H1 (cell line): ENCODE data around the gene NCK2. TPM values are rescaled to one million over a fixed set of nuclear protein-coding genes. Genes with fewer than 3 reads are reported as not detected.
A peak's percentile ranks its signal among the peaks of the same experiment; 100 is the strongest.

Experiments
- CTCF ChIA-PET: fragments of 300-600 bp; sonication (Branson Sonifier 250); formaldehyde crosslinking; loops from one replicate; lab custom pipeline; 2021; ENCODE audit not compliant: partially characterized antibody; lab: Charles Lee
- POLR2A ChIA-PET: fragments of 300-600 bp; sonication (Branson Sonifier 250); formaldehyde crosslinking; loops from one replicate; lab custom pipeline; 2021; ENCODE audit warnings: inconsistent platforms; ENCODE audit not compliant: partially characterized antibody; lab: Charles Lee
- DNase-seq, 2 experiments: peaks; one replicate each; pipeline versions ENCODE4 v3.0.0 to v3.0.0-alpha.2; 2010 to 2022; ENCODE audit warnings: low spot score in 2 of 2, low read depth in 1 of 2, mixed read lengths in 1 of 2
- FAIRE-seq: peaks from 2 replicates; lab custom pipeline; 2011; peaks lifted over from hg19 to GRCh38; lab: Jason Lieb, UNC
- H2AFZ ChIP-seq: 2 replicates; pipeline ENCODE4 v1.8.1; 2012; ENCODE audit warnings: low read length, inconsistent platforms
- H2AK5ac ChIP-seq: 2 replicates; pipeline ENCODE4 v1.6.1; 2013; ENCODE audit warnings: low read depth, low read length
- H2BK120ac ChIP-seq: replicated peaks from 2 replicates; pipeline ENCODE3; 2013; ENCODE audit warnings: low read depth, low read length, inconsistent platforms
- H2BK12ac ChIP-seq: 2 replicates; pipeline ENCODE4 v1.6.1; 2013; ENCODE audit warnings: low read depth, low read length
- H2BK15ac ChIP-seq: 2 replicates; pipeline ENCODE4 v1.6.1; 2013; ENCODE audit warnings: low read length
- H2BK20ac ChIP-seq: 2 replicates; pipeline ENCODE4 v1.6.1; 2013; ENCODE audit warnings: low read length
- H2BK5ac ChIP-seq: 2 replicates; pipeline ENCODE4 v1.6.1; 2013; ENCODE audit warnings: low read depth, low read length
- H3K14ac ChIP-seq: 2 replicates; pipeline ENCODE4 v1.6.1; 2013; ENCODE audit warnings: inconsistent platforms; ENCODE audit not compliant: insufficient read length
- H3K18ac ChIP-seq: 2 replicates; pipeline ENCODE4 v1.6.1; 2013; ENCODE audit warnings: low read length; ENCODE audit errors: extremely low read depth
- H3K23ac ChIP-seq: 2 replicates; pipeline ENCODE4 v1.6.1; 2013; ENCODE audit warnings: inconsistent platforms; ENCODE audit not compliant: insufficient read length
- H3K23me2 ChIP-seq: 2 replicates; pipeline ENCODE4 v1.6.1; 2013; ENCODE audit warnings: low read depth, low read length
- H3K27ac ChIP-seq: 2 replicates; pipeline ENCODE4 v1.6.1; 2011; ENCODE audit warnings: low read depth, low read length, inconsistent platforms
- H3K27me3 ChIP-seq, 4 experiments: replicated peaks in 1 of 4; 1 replicate in 1 of 4; 2 replicates in 3 of 4; pipeline versions ENCODE4 v1.6.1 to v1.8.1; 2011 to 2013; ENCODE audit warnings: low read length in 3 of 4, mild to moderate bottlenecking in 3 of 4, inconsistent platforms in 2 of 4, mixed read lengths in 2 of 4, moderate library complexity in 1 of 4; ENCODE audit not compliant: control insufficient read depth in 3 of 4, insufficient read depth in 3 of 4; ENCODE audit errors: extremely low read depth in 1 of 4
- H3K36me3 ChIP-seq, 4 experiments: 2 replicates each; pipeline versions ENCODE4 v1.6.1 to v1.8.1; 2011 to 2013; ENCODE audit warnings: mild to moderate bottlenecking in 4 of 4, low read length in 3 of 4, moderate library complexity in 2 of 4, control low read depth in 1 of 4, inconsistent platforms in 1 of 4; ENCODE audit not compliant: insufficient read depth in 4 of 4, control insufficient read depth in 2 of 4
- H3K4ac ChIP-seq: replicated peaks from 2 replicates; pipeline ENCODE3; 2013; ENCODE audit warnings: low read length, low read depth, mixed read lengths, inconsistent platforms; ENCODE audit not compliant: insufficient read length
- H3K4me1 ChIP-seq, 4 experiments: replicated peaks in 1 of 4; 1 replicate in 1 of 4; 2 replicates in 3 of 4; pipeline versions ENCODE4 v1.6.1 to v1.8.1; 2011 to 2013; ENCODE audit warnings: low read length in 3 of 4, inconsistent platforms in 2 of 4, mixed read lengths in 1 of 4; ENCODE audit not compliant: insufficient read depth in 4 of 4, control insufficient read depth in 3 of 4
- H3K4me2 ChIP-seq, 2 experiments: 2 replicates each; pipeline versions ENCODE4 v1.6.1 to v1.8.1; 2011 to 2013; ENCODE audit warnings: low read depth in 2 of 2, low read length in 2 of 2, control low read depth in 1 of 2, inconsistent platforms in 1 of 2, mild to moderate bottlenecking in 1 of 2; ENCODE audit not compliant: insufficient read depth in 1 of 2
- H3K4me3 ChIP-seq, 4 experiments: fragments of 200-600, 300-600 bp in 1 of 4; sonication (generic), shearing (Covaris generic), sonication (Bioruptor Twin) in 1 of 4; 2 replicates each; pipeline versions ENCODE4 v1.5.1 to v1.8.1; 2011 to 2016; ENCODE audit warnings: low read length in 4 of 4, low read depth in 3 of 4, control low read depth in 2 of 4, inconsistent platforms in 2 of 4, mild to moderate bottlenecking in 2 of 4, mixed read lengths in 1 of 4, moderate library complexity in 1 of 4; ENCODE audit not compliant: insufficient read depth in 2 of 4; ENCODE audit errors: extremely low read depth in 1 of 4
- H3K56ac ChIP-seq: replicated peaks from 2 replicates; pipeline ENCODE3; 2013; ENCODE audit warnings: low read depth, mild to moderate bottlenecking, mixed read lengths, low read length, inconsistent platforms; ENCODE audit not compliant: insufficient read length
- H3K79me1 ChIP-seq: 2 replicates; pipeline ENCODE4 v1.6.1; 2013; ENCODE audit warnings: low read depth, low read length, control low read depth
- H3K79me2 ChIP-seq, 2 experiments: 2 replicates each; pipeline versions ENCODE4 v1.6.1 to v1.8.1; 2012 to 2013; ENCODE audit warnings: low read length in 2 of 2, mild to moderate bottlenecking in 2 of 2, inconsistent platforms in 1 of 2; ENCODE audit not compliant: insufficient read depth in 2 of 2, control insufficient read depth in 1 of 2
- H3K9ac ChIP-seq, 4 experiments: replicated peaks in 1 of 4; 1 replicate in 1 of 4; 2 replicates in 3 of 4; pipeline versions ENCODE4 v1.6.1 to v1.8.1; 2011 to 2013; ENCODE audit warnings: low read depth in 3 of 4, low read length in 3 of 4, control low read depth in 2 of 4, mild to moderate bottlenecking in 2 of 4, moderate library complexity in 2 of 4, inconsistent platforms in 1 of 4; ENCODE audit errors: extremely low read depth in 1 of 4
- H3K9me3 ChIP-seq, 2 experiments: 2 replicates each; pipeline versions ENCODE4 v1.6.1 to v1.8.1; 2012 to 2013; ENCODE audit warnings: mild to moderate bottlenecking in 2 of 2, moderate library complexity in 2 of 2, control low read depth in 1 of 2, inconsistent platforms in 1 of 2, low read depth in 1 of 2, low read length in 1 of 2, mixed read lengths in 1 of 2; ENCODE audit not compliant: insufficient read depth in 2 of 2
- H4K20me1 ChIP-seq, 2 experiments: replicated peaks in 1 of 2; 2 replicates each; pipeline versions ENCODE3 to v1.8.1; 2011 to 2013; ENCODE audit warnings: inconsistent platforms in 2 of 2, low read length in 2 of 2, mild to moderate bottlenecking in 1 of 2; ENCODE audit not compliant: insufficient read depth in 2 of 2, control insufficient read depth in 1 of 2
- H4K5ac ChIP-seq: 2 replicates; pipeline ENCODE4 v1.6.1; 2013; ENCODE audit warnings: low read length, low read depth, mixed read lengths, inconsistent platforms; ENCODE audit not compliant: insufficient read length
- H4K8ac ChIP-seq: 2 replicates; pipeline ENCODE4 v1.8.0; 2013; ENCODE audit warnings: mild to moderate bottlenecking, moderate library complexity, low read length, inconsistent platforms; ENCODE audit not compliant: insufficient read depth; ENCODE audit errors: extremely low read depth
- H4K91ac ChIP-seq: replicated peaks from 2 replicates; pipeline ENCODE3; 2013; ENCODE audit warnings: low read length, mixed read lengths, inconsistent platforms; ENCODE audit not compliant: insufficient read length
- ASH2L ChIP-seq: fragments of 200-600, 300-600 bp; sonication (generic); IDR thresholded peaks from one replicate; pipeline ENCODE4 v1.7.1; 2017; ENCODE audit warnings: low read length
- BACH1 ChIP-seq: IDR thresholded peaks from 2 replicates; pipeline ENCODE4 v1.6.1; 2012; ENCODE audit warnings: low read length, improper control_type of control experiment
- CBX8 ChIP-seq: fragments of 300-800, 300-1000 bp; sonication (generic); IDR thresholded peaks from 2 replicates; pipeline ENCODE4 v1.7.1; 2016; ENCODE audit warnings: low read depth, low read length, borderline replicate concordance
- FOSL1 ChIP-seq: IDR thresholded peaks from 2 replicates; pipeline ENCODE4 v1.6.1; 2011; ENCODE audit warnings: mild to moderate bottlenecking, low read depth, low read length, moderate library complexity; ENCODE audit not compliant: insufficient read depth
- GTF2F1 ChIP-seq: IDR thresholded peaks from 2 replicates; pipeline ENCODE4 v1.6.1; 2012; ENCODE audit warnings: low read depth, low read length, improper control_type of control experiment, borderline replicate concordance
- JUN ChIP-seq: IDR thresholded peaks from 2 replicates; pipeline ENCODE4 v1.6.1; 2011; ENCODE audit warnings: low read depth, mild to moderate bottlenecking, improper control_type of control experiment, low read length
- KDM1A ChIP-seq: fragments of 200-600, 300-600 bp; sonication (generic); IDR thresholded peaks from 2 replicates; pipeline ENCODE4 v1.7.1; 2016; ENCODE audit warnings: mild to moderate bottlenecking, low read length, borderline replicate concordance
- POLR2A ChIP-seq, 2 experiments: IDR thresholded peaks; 1 replicate in 1 of 2; 2 replicates in 1 of 2; pipeline ENCODE4 v1.6.1; 2011; ENCODE audit warnings: low read depth in 2 of 2, low read length in 2 of 2, mild to moderate bottlenecking in 2 of 2; ENCODE audit errors: control extremely low read depth in 1 of 2
- POU5F1 ChIP-seq: IDR thresholded peaks from 2 replicates; pipeline ENCODE4 v1.6.1; 2011; ENCODE audit warnings: low read depth, mild to moderate bottlenecking, low read length, moderate library complexity
- RAD21 ChIP-seq, 2 experiments: IDR thresholded peaks in 1 of 2; conservative IDR thresholded peaks in 1 of 2; 2 replicates each; pipeline ENCODE4 v1.6.1; 2011; ENCODE audit warnings: low read depth in 2 of 2, low read length in 2 of 2, improper control_type of control experiment in 1 of 2, inconsistent platforms in 1 of 2, mild to moderate bottlenecking in 1 of 2, moderate library complexity in 1 of 2
- SIX5 ChIP-seq: IDR thresholded peaks from 2 replicates; pipeline ENCODE4 v1.6.1; 2011; ENCODE audit warnings: mild to moderate bottlenecking, low read depth, low read length
- TBP ChIP-seq: IDR thresholded peaks from 2 replicates; pipeline ENCODE4 v1.6.1; 2011; ENCODE audit warnings: low read depth, low read length, improper control_type of control experiment
- WGBS, 2 experiments: shearing (Covaris generic) in 1 of 2; methylation state at CpG; one replicate each; pipeline versions ENCODE4 v1.1.6 to v1.1.7; 2013 to 2015; ENCODE audit warnings: low lambda C conversion rate in 2 of 2, mixed read lengths in 2 of 2, inconsistent platforms in 1 of 2, low coverage in 1 of 2, missing lambda C conversion rate in 1 of 2; ENCODE audit not compliant: insufficient replicate concordance in 2 of 2, insufficient coverage in 1 of 2, insufficient read length in 1 of 2; ENCODE audit errors: extremely low coverage in 1 of 2, missing lambda C conversion rate in 1 of 2; 5-methylcytosine and 5-hydroxymethylcytosine counted together
- polyA plus RNA-seq, 7 experiments: library from polyadenylated mRNA; depleted of rRNA in 3 of 7; stranded (reverse) in 5 of 7; unstranded in 2 of 7; fragments of >200 nt in 5 of 7; fragments of 200-250 nt in 2 of 7; gene quantifications; 1 replicate in 5 of 7; 2 replicates in 1 of 7; 4 replicates in 1 of 7; pipeline versions ENCODE4 v1.2.1 to v1.2.3, GENCODE V29; 2011 to 2013; ENCODE audit warnings: missing spikeins in 2 of 7, mixed read lengths in 2 of 7
- total RNA-seq: library from RNA; stranded (reverse); fragmentation: NEBNext Ultra II Directional; extraction: Animal tissue kit (Norgen Biotek cat#: 25700); gene quantifications from 2 replicates; pipeline ENCODE4 v1.2.1, GENCODE V29; 2021
- TF ChIP-seq, protein P1 (sequence below): IDR thresholded peaks from 2 replicates; pipeline ENCODE4 v1.6.1; 2012; ENCODE audit warnings: inconsistent platforms

Gene NCK2
- total and polyA plus RNA-seq, 2 of the 8 experiments (the other 6 are each of a cell fraction or from before 2014, with no cell fraction given) = 30.3 to 65.7 TPM

DNA sequence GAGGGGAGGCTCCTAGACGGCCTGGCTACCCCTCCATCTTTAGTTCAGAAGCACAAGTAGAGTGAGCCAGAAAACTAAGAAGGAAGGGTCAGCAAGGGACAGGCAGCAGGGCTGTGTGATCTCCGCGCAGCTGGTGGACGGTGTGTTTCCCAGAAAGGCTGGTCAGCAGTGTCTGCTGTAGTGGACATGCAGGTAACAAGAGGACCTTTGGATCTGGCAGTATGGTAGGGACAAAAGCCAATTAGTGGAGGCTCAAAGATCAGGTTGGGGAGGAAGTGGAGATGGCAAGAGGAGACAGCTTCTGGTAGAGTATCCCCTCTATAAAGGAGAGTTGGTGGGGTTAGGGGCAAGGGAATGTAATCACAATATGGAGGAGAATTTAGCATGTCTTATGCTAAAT lies 95.1 kb downstream of the NCK2 start:
- H3K18ac ChIP-seq = peak overlapping the region; percentile 25; the same call in 1 of the 2 replicates
- FAIRE-seq = no peak
- no peak overlapping the region; the same call in 1 of the 2 replicates for H2BK15ac ChIP-seq
- no peak for DNase-seq
- no peak overlapping the region for H3K4ac ChIP-seq
- H3K9ac ChIP-seq = no peak overlapping the region
- H3K79me1 ChIP-seq = peaks cover 14% of the 10 kb centered on the region
- no peak overlapping the region for H2AFZ ChIP-seq
- no peak overlapping the region for H3K27ac ChIP-seq
- H4K91ac ChIP-seq = no peak overlapping the region
- peaks cover 5 to 7% of the 10 kb centered on the region in 2 experiments for H4K20me1 ChIP-seq
- no peak overlapping the region for H2BK20ac ChIP-seq
- TF ChIP-seq SIX5 (no peak), CBX8 (no peak), TBP (no peak), JUN (no peak), FOSL1 (no peak), GTF2F1 (no peak), KDM1A (no peak), POLR2A (IDR thresholded peaks at IDR 0.05; ENCODE audit: control extremely low read depth in 1 of 2, low read depth in 2 of 2, low read length in 2 of 2) (no peak), RAD21 (IDR thresholded peaks at IDR 0.05 in 1 of 2, conservative IDR thresholded peaks at IDR 0.05 in 1 of 2; ENCODE audit: low read depth in 2 of 2, low read length in 2 of 2) (no peak), ASH2L (no peak), POU5F1 (no peak), BACH1 (no peak)
- TF ChIP-seq, protein P1, sequence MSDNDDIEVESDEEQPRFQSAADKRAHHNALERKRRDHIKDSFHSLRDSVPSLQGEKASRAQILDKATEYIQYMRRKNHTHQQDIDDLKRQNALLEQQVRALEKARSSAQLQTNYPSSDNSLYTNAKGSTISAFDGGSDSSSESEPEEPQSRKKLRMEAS = no peak
- TF ChIP-seq, all 59 proteins: peak for 0
- H3K9me3 ChIP-seq = no peaks in the 10 kb centered on the region; a peak in 1 of 4 replicates
- H2AK5ac ChIP-seq = 0 out of 2 replicates have a peak overlapping the region, but pooled peaks have one; percentile 4
- H3K4me3 ChIP-seq = no peak overlapping the region
- POLR2A ChIA-PET = no interaction called here
- H3K79me2 ChIP-seq = peaks cover 5 to 72% of the 10 kb centered on the region in 2 experiments; a peak in 3 of 4 replicates
- H2BK12ac ChIP-seq = peak overlapping the region; percentile 85
- no peak overlapping the region for H3K4me2 ChIP-seq
- peaks cover 2% of the 10 kb centered on the region; the same call in 1 of the 2 replicates for H3K23me2 ChIP-seq
- H4K5ac ChIP-seq = no peak overlapping the region
- H2BK120ac ChIP-seq = no peak overlapping the region
- no peak overlapping the region for H3K23ac ChIP-seq
- no peak overlapping the region for H3K14ac ChIP-seq
- no peaks in the 10 kb centered on the region for H3K27me3 ChIP-seq
- CTCF ChIA-PET = no interaction called here
- WGBS, 2 experiments = 85% methylated on average over 4 of the region's 4 CpGs; no CpG with 5 or more reads in 1 of the 2 experiments
- no peak overlapping the region for H4K8ac ChIP-seq
- H3K56ac ChIP-seq = no peak overlapping the region
- peak overlapping the region; percentile 32 for H2BK5ac ChIP-seq
- no peaks in the 10 kb centered on the region for H3K36me3 ChIP-seq
- peaks cover 1 to 25% (median 7%) of the 10 kb centered on the region in 4 experiments; a peak in 6 of 7 replicates for H3K4me1 ChIP-seq
